HCT116 (cell line): ENCODE results near the gene TMEM134.

Experiments used
- CEBPB ChIP-seq: IDR thresholded peaks from 2 replicates; pipeline ENCODE4 v1.6.1; 2012; ENCODE audit warnings: low read depth
- FOSL1 ChIP-seq: IDR thresholded peaks from 2 replicates; pipeline ENCODE4 v1.6.1; 2012; ENCODE audit warnings: low read depth
- POLR2A ChIP-seq: IDR thresholded peaks from 2 replicates; pipeline ENCODE4 v1.7.0; 2011; ENCODE audit warnings: borderline replicate concordance; ENCODE audit not compliant: insufficient read depth, insufficient read length; ENCODE audit errors: extremely low read depth
- POLR2AphosphoS5 ChIP-seq: IDR thresholded peaks from 2 replicates; pipeline ENCODE4 v1.6.1; 2011; ENCODE audit warnings: mild to moderate bottlenecking, low read depth, low read length, moderate library complexity
- SIN3A ChIP-seq: IDR thresholded peaks from 2 replicates; pipeline ENCODE4 v1.6.1; 2012; ENCODE audit warnings: low read depth
- SP1 ChIP-seq: IDR thresholded peaks from 2 replicates; pipeline ENCODE4 v1.6.1; 2012; ENCODE audit warnings: low read depth
- ZNF274 ChIP-seq: fragments of 200-500 bp; sonication (Bioruptor generic); IDR thresholded peaks from 2 replicates; pipeline ENCODE4 v1.6.1; 2014; ENCODE audit warnings: mild to moderate bottlenecking, low read depth, low read length, inconsistent platforms
- TF ChIP-seq, protein P1 (sequence below), 3 experiments: fragments of 200-600 bp in 1 of 3; sonication (generic) in 1 of 3; IDR thresholded peaks in 2 of 3; conservative IDR thresholded peaks in 1 of 3; 2 replicates each; pipeline ENCODE4 v1.5.1; 2012 to 2017; ENCODE audit warnings: low read depth in 2 of 3, low read length in 2 of 3, antibody characterized with exemption in 1 of 3, borderline replicate concordance in 1 of 3, control low read depth in 1 of 3, mild to moderate bottlenecking in 1 of 3, mixed read lengths in 1 of 3, mixed run types in 1 of 3, moderate library complexity in 1 of 3; ENCODE audit not compliant: insufficient read depth in 1 of 3

DNA sequence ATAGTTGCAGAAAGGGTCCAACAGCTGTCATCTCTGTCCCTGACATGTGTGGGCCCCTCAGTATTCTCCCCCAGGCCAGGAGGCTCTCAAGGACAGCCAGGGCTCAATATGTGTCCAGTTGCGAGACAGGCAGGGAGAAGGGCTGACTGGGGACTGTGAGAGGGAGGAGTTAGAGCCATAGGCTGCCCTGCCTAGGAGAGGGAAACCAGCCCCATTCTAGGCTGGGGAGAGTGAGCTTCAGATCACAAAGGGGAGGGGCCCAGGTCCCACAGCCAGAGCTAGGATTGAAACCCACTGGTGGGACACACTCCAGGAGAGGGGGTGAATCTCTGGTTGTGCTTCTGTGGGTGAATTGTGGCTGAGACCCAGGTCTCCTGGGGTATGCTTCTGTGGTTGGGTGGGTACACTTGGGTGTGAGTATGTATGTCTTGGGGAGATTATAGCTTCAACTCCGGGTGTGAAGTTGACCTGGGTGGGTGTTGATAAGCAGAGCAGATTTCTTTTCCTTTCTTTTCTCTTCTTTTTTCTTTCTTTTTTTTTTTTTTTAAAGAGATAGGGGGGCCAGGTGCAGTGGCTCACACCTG, 55.7 kb downstream of the TMEM134 start:
- TF ChIP-seq SIN3A (no peak), POLR2A (no peak), POLR2AphosphoS5 (no peak), CEBPB (no peak), ZNF274 (no peak), FOSL1 (no peak), SP1 (no peak)
- TF ChIP-seq, protein P1, sequence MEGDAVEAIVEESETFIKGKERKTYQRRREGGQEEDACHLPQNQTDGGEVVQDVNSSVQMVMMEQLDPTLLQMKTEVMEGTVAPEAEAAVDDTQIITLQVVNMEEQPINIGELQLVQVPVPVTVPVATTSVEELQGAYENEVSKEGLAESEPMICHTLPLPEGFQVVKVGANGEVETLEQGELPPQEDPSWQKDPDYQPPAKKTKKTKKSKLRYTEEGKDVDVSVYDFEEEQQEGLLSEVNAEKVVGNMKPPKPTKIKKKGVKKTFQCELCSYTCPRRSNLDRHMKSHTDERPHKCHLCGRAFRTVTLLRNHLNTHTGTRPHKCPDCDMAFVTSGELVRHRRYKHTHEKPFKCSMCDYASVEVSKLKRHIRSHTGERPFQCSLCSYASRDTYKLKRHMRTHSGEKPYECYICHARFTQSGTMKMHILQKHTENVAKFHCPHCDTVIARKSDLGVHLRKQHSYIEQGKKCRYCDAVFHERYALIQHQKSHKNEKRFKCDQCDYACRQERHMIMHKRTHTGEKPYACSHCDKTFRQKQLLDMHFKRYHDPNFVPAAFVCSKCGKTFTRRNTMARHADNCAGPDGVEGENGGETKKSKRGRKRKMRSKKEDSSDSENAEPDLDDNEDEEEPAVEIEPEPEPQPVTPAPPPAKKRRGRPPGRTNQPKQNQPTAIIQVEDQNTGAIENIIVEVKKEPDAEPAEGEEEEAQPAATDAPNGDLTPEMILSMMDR (IDR thresholded peaks at IDR 0.05 in 2 of 3, conservative IDR thresholded peaks at IDR 0.05 in 1 of 3; ENCODE audit: borderline replicate concordance in 1 of 3, insufficient read depth in 1 of 3, low read depth in 2 of 3, low read length in 2 of 3): no peak
